Stomach (tissue), 9 donors: ENCODE measurements around the gene SEMA5B. TPM values are rescaled to one million over a fixed set of nuclear protein-coding genes. Genes with fewer than 3 reads are reported as not detected.

ENCODE experiments used
- DNase-seq, 2 donors: peaks; one replicate each; pipeline versions ENCODE4 v3.0.0 to v3.0.0-alpha.2; 2013 to 2019
- H3K27ac ChIP-seq, 5 donors: fragments of 200-600 bp in 4 of 5; sonication (generic) in 4 of 5; one replicate each; pipeline ENCODE4 v1.5.1; 2013 to 2019; ENCODE audit warnings: mild to moderate bottlenecking in 1 of 5, moderate library complexity in 1 of 5
- H3K27me3 ChIP-seq, 3 donors: fragments of 200-600 bp; sonication (generic); one replicate each; pipeline ENCODE4 v1.5.1; 2017 to 2019; ENCODE audit warnings: mixed run types in 1 of 3
- H3K36me3 ChIP-seq, 4 donors: fragments of 200-600 bp; sonication (generic); 1 replicate in 3 of 4; 2 replicates in 1 of 4; pipeline ENCODE4 v1.5.1; 2016 to 2019
- H3K4me1 ChIP-seq, 4 donors: fragments of 200-600 bp; sonication (generic); one replicate each; pipeline ENCODE4 v1.5.1; 2016 to 2019
- H3K4me3 ChIP-seq, 4 donors: fragments of 200-600 bp; sonication (generic) in 3 of 4; one replicate each; pipeline ENCODE4 v1.5.1; 2016 to 2019; ENCODE audit warnings: mild to moderate bottlenecking in 1 of 4
- H3K9me3 ChIP-seq, 4 donors: fragments of 200-600 bp; sonication (generic); one replicate each; pipeline ENCODE4 v1.5.1; 2016 to 2019
- CTCF ChIP-seq, 7 experiments: fragments of 450-650 bp in 4 of 7; fragments of 200-600 bp in 3 of 7; sonication (generic) in 3 of 7; IDR thresholded peaks; one replicate each; pipeline ENCODE4 v1.5.1; 2016 to 2019; ENCODE audit warnings: antibody characterized with exemption in 7 of 7, control low read depth in 2 of 7, mild to moderate bottlenecking in 1 of 7
- EP300 ChIP-seq: sonication (generic); formaldehyde crosslinking; IDR thresholded peaks from one replicate; pipeline ENCODE4 v1.6.1; 2017; ENCODE audit warnings: antibody characterized with exemption
- POLR2A ChIP-seq, 4 donors: fragments of 450-650 bp; IDR thresholded peaks; one replicate each; pipeline ENCODE4 v1.6.1; 2016; ENCODE audit warnings: antibody characterized with exemption in 4 of 4, control low read depth in 2 of 4, mild to moderate bottlenecking in 1 of 4, moderate library complexity in 1 of 4
- POLR2AphosphoS5 ChIP-seq, 3 donors: sonication (generic); formaldehyde crosslinking; IDR thresholded peaks; one replicate each; pipeline ENCODE4 v1.6.1; 2016; ENCODE audit warnings: antibody characterized with exemption in 3 of 3
- WGBS, 5 donors: extraction: QIAGEN DNeasy Blood & Tissue Kit in 3 of 5; methylation state at CpG; one replicate each; pipeline versions ENCODE4 v1.1.5 to v1.1.7; 2013 to 2018; 5-methylcytosine and 5-hydroxymethylcytosine counted together
- intact Hi-C: fragments of 100-400 bp; cut with DNase I; formaldehyde crosslinking; loops from one replicate; pipeline ENCODE4 v1.15.1; 2023; ENCODE audit warnings: low total_unique reads
- polyA plus RNA-seq, 3 donors: library from polyadenylated mRNA; stranded (reverse); fragments of 200-250 nt; gene quantifications; one replicate each; pipeline ENCODE4 v1.2.3, GENCODE V29; 2013
- total RNA-seq, 5 donors: library from RNA; depleted of rRNA; stranded (reverse); fragments of >200 nt; gene quantifications; one replicate each; pipeline versions ENCODE4 v1.1.0 to v1.2.3, GENCODE V29; 2014 to 2016
- donor health status: healthy with polysubstance abuse.
- donor health status: Bipolar disorder and iron deficiency.
- donor health status: healthy.

Gene SEMA5B
- total and polyA plus RNA-seq, 8 donors, result 0.15 to 27.2 (median 1.0) TPM; not detected in 2

- intact Hi-C loops, result no loop called here
- Histone ChIP-seq H3K27me3 (peaks cover 13 to 71% (median 39%) of the 10 kb centered on the region in 3 donors), H3K9me3 (no peaks in the 10 kb centered on the region), H3K36me3 (no peaks in the 10 kb centered on the region), H3K27ac (no peak overlapping the region), H3K4me3 (no peak overlapping the region), H3K4me1 (peaks cover 29 to 34% (median 31%) of the 10 kb centered on the region in 4 donors)
- TF ChIP-seq POLR2A (IDR thresholded peaks at IDR 0.05) (no peak), CTCF (IDR thresholded peaks at IDR 0.05) (no peak), EP300 (no peak), POLR2AphosphoS5 (IDR thresholded peaks at IDR 0.05) (no peak)
- no peak for DNase-seq
- WGBS, 5 donors, result 80 to 100% (median 92%) methylated on average over 1 of the region's 1 CpG
Observed at GRCh38 chr3:123024056-123024455, 3.5 kb downstream of the SEMA5B start.

GRCh38 chr3:123021996-123022510, 5.5 kb downstream of the SEMA5B start:
- Histone ChIP-seq H3K36me3 (no peaks in the 10 kb centered on the region), H3K27ac (no peak overlapping the region), H3K9me3 (no peaks in the 10 kb centered on the region), H3K4me3 (no peak overlapping the region), H3K4me1 (peaks cover 13 to 14% (median 13%) of the 10 kb centered on the region in 4 donors), H3K27me3 (peaks cover 9 to 57% (median 24%) of the 10 kb centered on the region in 3 donors)
- intact Hi-C loops, result no loop called here
- DNase-seq, result no peak
- WGBS, 5 donors, result 70 to 85% (median 78%) methylated on average over 7 of the region's 7 CpGs
- TF ChIP-seq EP300, result no peak
- TF ChIP-seq CTCF (IDR thresholded peaks at IDR 0.05), result no peak
- no peak for TF ChIP-seq POLR2A (IDR thresholded peaks at IDR 0.05)

- Histone ChIP-seq H3K4me3 (no peak overlapping the region), H3K4me1 (peaks cover 6 to 7% (median 6%) of the 10 kb centered on the region in 4 donors), H3K27me3 (peaks cover 2 to 50% (median 17%) of the 10 kb centered on the region in 3 donors), H3K27ac (no peak overlapping the region), H3K9me3 (no peaks in the 10 kb centered on the region), H3K36me3 (no peaks in the 10 kb centered on the region)
- DNase-seq, result no peak
- 73 to 91% (median 79%) methylated on average over 7 of the region's 7 CpGs for WGBS, 5 donors
- no peak for TF ChIP-seq EP300
- intact Hi-C loops, result no loop called here
Observed at GRCh38 chr3:123021388-123021787, 6.2 kb downstream of the SEMA5B start.

GRCh38 chr3:123020709-123021108, 6.9 kb downstream of the SEMA5B start:
- Histone ChIP-seq H3K4me3 (no peak overlapping the region), H3K9me3 (no peaks in the 10 kb centered on the region), H3K4me1 (peaks cover 0 to under 1% (median 0%) of the 10 kb centered on the region in 4 donors), H3K36me3 (no peaks in the 10 kb centered on the region), H3K27me3 (peaks cover 0 to 43% (median 11%) of the 10 kb centered on the region in 3 donors), H3K27ac (no peak overlapping the region)
- intact Hi-C loops, result no loop called here
- TF ChIP-seq CTCF (IDR thresholded peaks at IDR 0.05) (no peak), POLR2AphosphoS5 (IDR thresholded peaks at IDR 0.05) (no peak), POLR2A (IDR thresholded peaks at IDR 0.05) (no peak), EP300 (no peak)
- DNase-seq, result no peak
- 80 to 96% (median 81%) methylated on average over 3 of the region's 3 CpGs for WGBS, 5 donors

- Histone ChIP-seq H3K36me3 (no peaks in the 10 kb centered on the region), H3K27ac (no peak overlapping the region), H3K4me3 (no peak overlapping the region), H3K27me3 (peaks cover 0 to 32% (median under 1%) of the 10 kb centered on the region in 3 donors), H3K9me3 (no peaks in the 10 kb centered on the region), H3K4me1 (no peaks in the 10 kb centered on the region)
- 80 to 90% (median 86%) methylated on average over 5 of the region's 5 CpGs for WGBS, 5 donors
- TF ChIP-seq POLR2AphosphoS5 (IDR thresholded peaks at IDR 0.05), result no peak
- TF ChIP-seq EP300, result no peak
- no peak for TF ChIP-seq CTCF (IDR thresholded peaks at IDR 0.05)
- TF ChIP-seq POLR2A (IDR thresholded peaks at IDR 0.05), result no peak
- intact Hi-C loops, result no loop called here
- DNase-seq, result no peak
Observed at GRCh38 chr3:123019591-123019990, 8.0 kb downstream of the SEMA5B start.
